HL-60/S4 treated with retinoic acid at 250 ng/mL for 4 days and 3 days (cell line): Measurements from ENCODE around the gene TBC1D3E.
"Not testable (repeated sequence)": the region's sequence is repeated elsewhere in the genome, so short reads cannot be mapped to it uniquely, and the experiment has no call there.

Experiments used
- in situ Hi-C: fragments of 300-500 bp; cut with MboI; formaldehyde crosslinking; loops from 2 replicates; pipeline ENCODE4 v1.7.0; 2022; ENCODE audit warnings: low sequenced_read_pairs

Gene TBC1D3E

GRCh38 chr17:38127651-38128050, at the start of gene TBC1D3E:
Gene TBC1D3E (plus strand): TSS chr17:38127951. CDS start chr17:38129496, 1,545 bp downstream.
- in situ Hi-C loops: not testable (repeated sequence)

GRCh38 chr17:38087344-38087743, 40.4 kb upstream of the TBC1D3E start:
- in situ Hi-C loops: not testable (repeated sequence)

GRCh38 chr17:38088120-38088519, 39.6 kb upstream of the TBC1D3E start:
- in situ Hi-C loops: not testable (repeated sequence)

GRCh38 chr17:38094059-38094694, 33.6 kb upstream of the TBC1D3E start:
- in situ Hi-C loops: not testable (repeated sequence)

- in situ Hi-C loops: not testable (repeated sequence)
These were observed 28.5 kb upstream of the TBC1D3E start for GRCh38 chr17:38099262-38099661.

GRCh38 chr17:38119829-38120228, 7.9 kb upstream of the TBC1D3E start:
- in situ Hi-C loops: not testable (repeated sequence)

GRCh38 chr17:38134860-38135259, 7.1 kb downstream of the TBC1D3E start:
- in situ Hi-C loops: not testable (repeated sequence)
